ENCODE results near the gene METTL21C. TPM values are rescaled to one million over a fixed set of nuclear protein-coding genes. Genes with fewer than 3 reads are reported as not detected.

The METTL21C gene
- total RNA-seq, 2 experiments from 2014 or later = not detected

- CTCF ChIA-PET = interaction anchor here (1.0 to 1.8 kb wide), 3 partner anchors 20 to 56 kb away, joined by 3 to 6 read pairs (median 3); no protein-coding TSS in a partner anchor
- POLR2A ChIA-PET = interaction anchor here (1.0 kb wide), 1 partner anchor 29 kb away, joined by 3 read pairs; no protein-coding TSS in a partner anchor
- intact Hi-C loops (cut with micrococcal nuclease) = no loop called here
- ATAC-seq (no peak), DNase-seq (no peak)
- Mint-ChIP-seq H3K9me3 (no peaks in the 10 kb centered on the region), H3K36me3 (ENCODE audit: low read depth) (peaks cover 45% of the 10 kb centered on the region), H3K27ac (no peak overlapping the region), H3K27me3 (no peaks in the 10 kb centered on the region), H3K4me3 (no peak overlapping the region), H3K4me1 (ENCODE audit: low read depth) (peaks cover 9% of the 10 kb centered on the region)
- no peak for TF ChIP-seq CTCF (IDR thresholded peaks at IDR 0.05)
Measured at GRCh38 chr13:102642029-102642428, 52.8 kb downstream of the METTL21C start.

GRCh38 chr13:102638741-102639140, 56.1 kb downstream of the METTL21C start:
- ChIA-PET POLR2A (no interaction called here), CTCF (interaction anchor here (1.2 kb wide), 1 partner anchor 207 kb away, joined by 3 read pairs; the partner anchor contains the start of gene ERCC5)
- Mint-ChIP-seq H3K27me3 (no peaks in the 10 kb centered on the region), H3K36me3 (ENCODE audit: low read depth) (peaks cover 54% of the 10 kb centered on the region), H3K4me1 (ENCODE audit: low read depth) (peaks cover 8% of the 10 kb centered on the region), H3K27ac (peak overlapping the region; percentile 35), H3K9me3 (no peaks in the 10 kb centered on the region), H3K4me3 (no peak overlapping the region)
- no peak for TF ChIP-seq CTCF (IDR thresholded peaks at IDR 0.05)
- ATAC-seq (no peak), DNase-seq (no peak)
- intact Hi-C loops (cut with micrococcal nuclease) = no loop called here

Other genes starting within 250 kb of the METTL21C start
- 10 to 100 TPM; 70.3 to 70.8 TPM for gene TPP2, start 98.1 kb downstream of the METTL21C start, total RNA-seq
- gene TEX30, start 78.7 kb upstream of the METTL21C start, total RNA-seq = 10 to 100 TPM; 30.5 to 32.8 TPM
- 1 to 10 TPM; 3.4 to 4.2 TPM for gene POGLUT2, start 103.9 kb upstream of the METTL21C start, total RNA-seq
- 10 to 100 TPM; 17.3 to 18.4 TPM for gene BIVM, start 104.1 kb upstream of the METTL21C start, total RNA-seq
- 10 to 100 TPM; 59.4 to 66.5 TPM for gene ERCC5, start 151.0 kb upstream of the METTL21C start, total RNA-seq

All from activated CD8-positive, alpha-beta T cell treated with anti-CD3 and anti-CD28 coated beads for 36 hours (primary cell).